ENCODE results near the gene CHFR.

DNA sequence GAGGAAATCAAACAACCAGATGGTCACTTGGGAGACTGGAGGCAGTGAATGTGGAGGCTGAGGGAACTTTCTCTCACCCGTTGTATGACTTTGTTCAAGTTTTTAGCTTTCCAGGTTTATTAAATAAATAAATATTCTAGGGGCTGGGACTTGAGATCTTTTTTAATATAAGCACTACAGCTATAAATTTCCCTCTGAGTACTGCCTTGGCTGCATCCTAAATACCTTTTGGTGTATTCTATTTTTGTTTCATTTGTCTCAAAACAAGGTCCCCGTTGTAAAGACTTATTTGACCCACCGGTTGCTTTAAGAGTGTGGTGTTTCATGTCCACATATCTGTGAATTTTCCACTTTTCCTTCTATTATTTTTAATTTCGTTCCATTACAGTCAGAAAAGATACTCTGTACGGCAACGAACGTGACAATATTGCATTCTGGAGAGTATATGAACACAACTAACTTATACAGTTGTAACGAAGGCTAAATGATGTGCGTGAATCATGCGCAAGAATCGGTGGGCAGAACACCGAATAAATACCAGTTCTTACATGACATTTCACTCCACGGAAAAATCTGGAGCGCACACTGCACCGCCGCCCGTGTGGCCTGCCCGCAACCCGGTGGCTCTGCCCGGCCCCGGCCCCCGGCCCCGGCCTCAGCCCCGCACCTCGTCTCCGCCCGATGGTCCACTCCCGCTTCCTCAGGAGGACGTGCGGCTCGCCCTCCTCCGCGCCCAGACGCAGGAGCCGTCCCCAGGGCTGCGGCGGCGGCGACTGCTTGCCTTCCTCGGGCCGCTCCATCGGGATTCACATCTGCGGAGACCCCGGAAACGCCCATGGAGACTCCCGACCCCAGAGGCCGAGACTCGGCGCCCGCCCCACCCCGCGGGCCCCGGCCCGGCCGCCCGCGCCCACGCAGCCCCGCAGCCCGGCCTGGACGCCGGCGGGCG, 602 bp downstream of the CHFR start:
- TF ChIP-seq, protein P1, sequence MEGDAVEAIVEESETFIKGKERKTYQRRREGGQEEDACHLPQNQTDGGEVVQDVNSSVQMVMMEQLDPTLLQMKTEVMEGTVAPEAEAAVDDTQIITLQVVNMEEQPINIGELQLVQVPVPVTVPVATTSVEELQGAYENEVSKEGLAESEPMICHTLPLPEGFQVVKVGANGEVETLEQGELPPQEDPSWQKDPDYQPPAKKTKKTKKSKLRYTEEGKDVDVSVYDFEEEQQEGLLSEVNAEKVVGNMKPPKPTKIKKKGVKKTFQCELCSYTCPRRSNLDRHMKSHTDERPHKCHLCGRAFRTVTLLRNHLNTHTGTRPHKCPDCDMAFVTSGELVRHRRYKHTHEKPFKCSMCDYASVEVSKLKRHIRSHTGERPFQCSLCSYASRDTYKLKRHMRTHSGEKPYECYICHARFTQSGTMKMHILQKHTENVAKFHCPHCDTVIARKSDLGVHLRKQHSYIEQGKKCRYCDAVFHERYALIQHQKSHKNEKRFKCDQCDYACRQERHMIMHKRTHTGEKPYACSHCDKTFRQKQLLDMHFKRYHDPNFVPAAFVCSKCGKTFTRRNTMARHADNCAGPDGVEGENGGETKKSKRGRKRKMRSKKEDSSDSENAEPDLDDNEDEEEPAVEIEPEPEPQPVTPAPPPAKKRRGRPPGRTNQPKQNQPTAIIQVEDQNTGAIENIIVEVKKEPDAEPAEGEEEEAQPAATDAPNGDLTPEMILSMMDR (conservative IDR thresholded peaks at IDR 0.05; ENCODE audit: low read depth in 2 of 2), result no peak
- no peak for TF ChIP-seq POLR2AphosphoS5 (IDR thresholded peaks at IDR 0.05; ENCODE audit: low read depth)
- no peak for TF ChIP-seq EZH2 (IDR thresholded peaks at IDR 0.05; ENCODE audit: low read depth, unreplicated experiment)
- TF ChIP-seq, protein P2, sequence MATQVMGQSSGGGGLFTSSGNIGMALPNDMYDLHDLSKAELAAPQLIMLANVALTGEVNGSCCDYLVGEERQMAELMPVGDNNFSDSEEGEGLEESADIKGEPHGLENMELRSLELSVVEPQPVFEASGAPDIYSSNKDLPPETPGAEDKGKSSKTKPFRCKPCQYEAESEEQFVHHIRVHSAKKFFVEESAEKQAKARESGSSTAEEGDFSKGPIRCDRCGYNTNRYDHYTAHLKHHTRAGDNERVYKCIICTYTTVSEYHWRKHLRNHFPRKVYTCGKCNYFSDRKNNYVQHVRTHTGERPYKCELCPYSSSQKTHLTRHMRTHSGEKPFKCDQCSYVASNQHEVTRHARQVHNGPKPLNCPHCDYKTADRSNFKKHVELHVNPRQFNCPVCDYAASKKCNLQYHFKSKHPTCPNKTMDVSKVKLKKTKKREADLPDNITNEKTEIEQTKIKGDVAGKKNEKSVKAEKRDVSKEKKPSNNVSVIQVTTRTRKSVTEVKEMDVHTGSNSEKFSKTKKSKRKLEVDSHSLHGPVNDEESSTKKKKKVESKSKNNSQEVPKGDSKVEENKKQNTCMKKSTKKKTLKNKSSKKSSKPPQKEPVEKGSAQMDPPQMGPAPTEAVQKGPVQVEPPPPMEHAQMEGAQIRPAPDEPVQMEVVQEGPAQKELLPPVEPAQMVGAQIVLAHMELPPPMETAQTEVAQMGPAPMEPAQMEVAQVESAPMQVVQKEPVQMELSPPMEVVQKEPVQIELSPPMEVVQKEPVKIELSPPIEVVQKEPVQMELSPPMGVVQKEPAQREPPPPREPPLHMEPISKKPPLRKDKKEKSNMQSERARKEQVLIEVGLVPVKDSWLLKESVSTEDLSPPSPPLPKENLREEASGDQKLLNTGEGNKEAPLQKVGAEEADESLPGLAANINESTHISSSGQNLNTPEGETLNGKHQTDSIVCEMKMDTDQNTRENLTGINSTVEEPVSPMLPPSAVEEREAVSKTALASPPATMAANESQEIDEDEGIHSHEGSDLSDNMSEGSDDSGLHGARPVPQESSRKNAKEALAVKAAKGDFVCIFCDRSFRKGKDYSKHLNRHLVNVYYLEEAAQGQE (IDR thresholded peaks at IDR 0.05; ENCODE audit: unreplicated experiment), result no peak

Data from GM23338 (cell line).